Esophagus muscularis mucosa (tissue), 4 donors: ENCODE data around the gene PCF11.

Experiments
- CTCF ChIP-seq, 3 experiments: fragments of 200-600 bp in 2 of 3; fragments of 450-650 bp in 1 of 3; sonication (generic) in 2 of 3; IDR thresholded peaks; one replicate each; pipeline ENCODE4 v1.5.1; 2017 to 2019; ENCODE audit warnings: antibody characterized with exemption in 3 of 3, mild to moderate bottlenecking in 2 of 3, moderate library complexity in 1 of 3
- EP300 ChIP-seq: sonication (generic); formaldehyde crosslinking; IDR thresholded peaks from one replicate; pipeline ENCODE4 v1.6.1; 2017; ENCODE audit warnings: antibody characterized with exemption
- POLR2A ChIP-seq: fragments of 450-650 bp; IDR thresholded peaks from one replicate; pipeline ENCODE4 v1.6.1; 2017; ENCODE audit warnings: antibody characterized with exemption, moderate library complexity, mild to moderate bottlenecking, low read depth
- POLR2AphosphoS5 ChIP-seq, 2 donors: sonication (generic); formaldehyde crosslinking; IDR thresholded peaks; one replicate each; pipeline ENCODE4 v1.6.1; 2017; ENCODE audit warnings: antibody characterized with exemption in 2 of 2

- TF ChIP-seq CTCF (IDR thresholded peaks at IDR 0.05) (no peak), POLR2A (no peak), POLR2AphosphoS5 (IDR thresholded peaks at IDR 0.05) (no peak), EP300 (no peak)
These were observed 31.4 kb upstream of the PCF11 start for GRCh38 chr11:83125577-83125976.
